HG03103 (cell line): ENCODE results near the gene PSG6.
"Not testable (repeated sequence)": the region's sequence is repeated elsewhere in the genome, so short reads cannot be mapped to it uniquely, and the experiment has no call there.

Experiments used
- ATAC-seq: cut with Tn5 transposase; IDR thresholded peaks from one replicate; pipeline ENCODE4 v1.9.1; 2021; ENCODE audit warnings: low read depth; ENCODE audit not compliant: unreplicated experiment

The PSG6 gene

GRCh38 chr19:42912941-42913340 is 4.8 kb downstream of the PSG6 start:
- not testable (repeated sequence) for ATAC-seq

GRCh38 chr19:42911731-42912130 is 6.0 kb downstream of the PSG6 start:
- not testable (repeated sequence) for ATAC-seq

GRCh38 chr19:42906162-42906561 is 11.5 kb downstream of the PSG6 start:
- not testable (repeated sequence) for ATAC-seq

- not testable (repeated sequence) for ATAC-seq
These were observed 17.1 kb downstream of the PSG6 start for GRCh38 chr19:42900561-42900960.

GRCh38 chr19:42899674-42900073 is 18.0 kb downstream of the PSG6 start:
- not testable (repeated sequence) for ATAC-seq

GRCh38 chr19:42899110-42899509 is 18.6 kb downstream of the PSG6 start:
- not testable (repeated sequence) for ATAC-seq

- not testable (repeated sequence) for ATAC-seq
These were observed 19.0 kb downstream of the PSG6 start for GRCh38 chr19:42898656-42899055.

- ATAC-seq = not testable (repeated sequence)
These were observed 20.0 kb downstream of the PSG6 start for GRCh38 chr19:42897729-42898128.

- ATAC-seq = not testable (repeated sequence)
These were observed 27.2 kb downstream of the PSG6 start for GRCh38 chr19:42890446-42890845.

GRCh38 chr19:42887876-42888445 is 29.7 kb downstream of the PSG6 start:
- not testable (repeated sequence) for ATAC-seq

GRCh38 chr19:42882730-42883129 is 35.0 kb downstream of the PSG6 start:
- not testable (repeated sequence) for ATAC-seq

- not testable (repeated sequence) for ATAC-seq
These were observed 35.7 kb downstream of the PSG6 start for GRCh38 chr19:42882010-42882409.

GRCh38 chr19:42881279-42881678 is 36.4 kb downstream of the PSG6 start:
- ATAC-seq = not testable (repeated sequence)

- ATAC-seq = not testable (repeated sequence)
These were observed 37.1 kb downstream of the PSG6 start for GRCh38 chr19:42880621-42881020.

- ATAC-seq = no peak
These were observed 38.1 kb downstream of the PSG6 start, which contains the start of gene PSG1 for GRCh38 chr19:42879613-42880012. Gene PSG1, minus strand, starts transcription at chr19:42879713. Its CDS starts 132 bp downstream, at chr19:42879581.

GRCh38 chr19:42876596-42876995 is 41.1 kb downstream of the PSG6 start:
- not testable (repeated sequence) for ATAC-seq

GRCh38 chr19:42875881-42876280 is 41.8 kb downstream of the PSG6 start:
- not testable (repeated sequence) for ATAC-seq

- ATAC-seq = not testable (repeated sequence)
These were observed 42.5 kb downstream of the PSG6 start for GRCh38 chr19:42874901-42875813.

GRCh38 chr19:42874136-42874535 is 43.6 kb downstream of the PSG6 start:
- ATAC-seq = not testable (repeated sequence)

GRCh38 chr19:42872608-42873007 is 45.1 kb downstream of the PSG6 start:
- no peak for ATAC-seq

- no peak for ATAC-seq
These were observed 60.2 kb downstream of the PSG6 start for GRCh38 chr19:42857544-42857867.
